ENCODE data around the gene ROR1.

DNA sequence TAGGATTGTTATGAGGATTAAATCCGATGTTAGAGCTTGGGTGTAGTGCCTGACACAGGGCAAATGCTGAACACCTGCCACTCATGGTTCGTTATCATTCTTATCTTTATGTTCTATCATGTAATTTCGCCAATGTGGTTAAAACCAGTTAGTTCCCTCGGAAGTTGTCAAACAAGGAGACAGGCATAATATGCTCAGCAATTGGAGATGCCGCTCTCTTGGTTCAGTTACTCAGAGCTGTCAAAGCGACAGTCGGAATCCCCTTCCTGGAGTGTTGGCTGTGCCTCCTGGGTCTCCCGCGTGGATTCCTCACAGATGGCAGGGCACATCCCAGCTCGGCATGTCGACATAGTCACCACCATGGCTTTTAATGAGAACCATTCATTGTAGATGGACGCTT, 192.2 kb downstream of the ROR1 start:
- TF ChIP-seq, protein P1, sequence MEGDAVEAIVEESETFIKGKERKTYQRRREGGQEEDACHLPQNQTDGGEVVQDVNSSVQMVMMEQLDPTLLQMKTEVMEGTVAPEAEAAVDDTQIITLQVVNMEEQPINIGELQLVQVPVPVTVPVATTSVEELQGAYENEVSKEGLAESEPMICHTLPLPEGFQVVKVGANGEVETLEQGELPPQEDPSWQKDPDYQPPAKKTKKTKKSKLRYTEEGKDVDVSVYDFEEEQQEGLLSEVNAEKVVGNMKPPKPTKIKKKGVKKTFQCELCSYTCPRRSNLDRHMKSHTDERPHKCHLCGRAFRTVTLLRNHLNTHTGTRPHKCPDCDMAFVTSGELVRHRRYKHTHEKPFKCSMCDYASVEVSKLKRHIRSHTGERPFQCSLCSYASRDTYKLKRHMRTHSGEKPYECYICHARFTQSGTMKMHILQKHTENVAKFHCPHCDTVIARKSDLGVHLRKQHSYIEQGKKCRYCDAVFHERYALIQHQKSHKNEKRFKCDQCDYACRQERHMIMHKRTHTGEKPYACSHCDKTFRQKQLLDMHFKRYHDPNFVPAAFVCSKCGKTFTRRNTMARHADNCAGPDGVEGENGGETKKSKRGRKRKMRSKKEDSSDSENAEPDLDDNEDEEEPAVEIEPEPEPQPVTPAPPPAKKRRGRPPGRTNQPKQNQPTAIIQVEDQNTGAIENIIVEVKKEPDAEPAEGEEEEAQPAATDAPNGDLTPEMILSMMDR (IDR thresholded peaks at IDR 0.05), result no peak
- no peak for TF ChIP-seq EZH2 (IDR thresholded peaks at IDR 0.05)

All from neural progenitor cell (in vitro differentiated cells).